ENCODE data around the gene MED13L.

The MED13L gene

GRCh38 chr12:115930336-115930735 lies 347.2 kb downstream of the MED13L start:
- no peak for DNase-seq

- DNase-seq: no peak
These were observed 351.3 kb downstream of the MED13L start for GRCh38 chr12:115926037-115926670.

DNA sequence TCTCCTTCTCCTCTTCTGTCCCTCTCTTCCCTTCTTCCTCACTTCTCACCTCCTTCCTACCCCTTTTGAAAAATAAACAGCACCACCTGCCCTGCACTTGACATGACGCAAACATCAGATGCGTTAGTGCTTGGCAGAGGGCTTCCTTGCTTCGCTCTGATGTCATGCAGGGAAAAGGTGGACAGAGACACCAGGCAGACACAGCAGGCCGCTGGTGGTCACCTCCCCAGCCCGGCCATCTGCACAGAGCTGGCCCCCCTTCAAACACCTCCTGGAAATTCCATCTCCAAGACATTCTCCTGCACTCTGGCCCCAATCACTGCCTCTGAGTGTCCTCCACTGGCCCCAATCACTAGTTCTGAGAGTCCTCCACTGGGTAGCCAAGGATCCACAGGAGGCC lies 353.6 kb downstream of the MED13L start:
- DNase-seq: no peak

DNA sequence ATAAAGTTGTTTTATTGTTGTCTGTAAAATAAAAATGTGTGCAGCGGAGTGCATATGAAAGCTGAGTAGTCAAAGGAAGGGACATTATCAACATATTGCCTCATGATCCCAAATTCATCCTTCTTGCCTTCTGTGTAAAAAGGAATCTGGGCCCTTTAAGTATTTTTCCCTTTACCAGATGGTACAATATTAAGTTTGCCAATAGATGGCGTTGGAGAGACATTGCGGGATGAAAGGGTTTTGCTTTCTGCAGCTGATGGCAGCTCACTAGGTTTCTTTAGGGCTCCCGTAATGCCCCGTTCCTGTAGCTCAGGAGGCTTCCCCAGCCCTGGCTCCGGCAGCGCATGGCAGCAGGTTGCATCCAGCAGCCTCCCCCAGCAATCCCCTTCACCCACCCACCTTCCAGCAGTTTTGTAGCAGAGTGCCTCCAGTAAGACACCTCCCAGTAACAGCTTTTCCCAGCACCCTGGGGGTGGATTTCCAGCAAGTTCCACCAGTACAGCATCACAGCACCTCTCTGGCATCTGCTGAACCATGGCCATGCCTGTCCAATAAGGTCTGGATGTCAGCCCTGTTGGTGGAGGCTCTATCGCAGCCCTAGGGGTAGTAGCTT lies 354.4 kb downstream of the MED13L start:
- DNase-seq: no peak

- no peak for DNase-seq
These were observed 356.9 kb downstream of the MED13L start for GRCh38 chr12:115920395-115921183.

DNA sequence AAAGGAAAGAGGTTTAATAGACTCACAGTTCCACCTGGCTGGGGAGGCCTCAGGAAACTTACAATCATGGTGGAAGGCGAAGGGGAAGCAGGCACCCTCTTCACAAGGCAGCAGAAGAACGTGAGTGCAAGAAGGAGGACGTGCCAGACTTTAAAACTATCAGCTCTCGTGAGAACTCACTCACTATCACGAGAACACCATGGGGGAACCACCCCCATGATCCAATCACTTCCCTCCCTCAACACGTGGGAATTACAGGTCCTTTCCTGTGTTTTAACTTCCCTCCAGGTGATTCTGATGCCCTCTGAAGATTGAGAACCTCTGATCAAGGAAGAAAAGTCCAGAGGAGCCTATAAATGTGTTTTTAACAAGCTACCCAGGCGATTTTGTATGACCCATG lies 358.7 kb downstream of the MED13L start:
- DNase-seq: no peak

GRCh38 chr12:115916910-115917668 lies 360.4 kb downstream of the MED13L start:
- DNase-seq: no peak

GRCh38 chr12:115914122-115914521 lies 363.4 kb downstream of the MED13L start:
- no peak for DNase-seq

DNA sequence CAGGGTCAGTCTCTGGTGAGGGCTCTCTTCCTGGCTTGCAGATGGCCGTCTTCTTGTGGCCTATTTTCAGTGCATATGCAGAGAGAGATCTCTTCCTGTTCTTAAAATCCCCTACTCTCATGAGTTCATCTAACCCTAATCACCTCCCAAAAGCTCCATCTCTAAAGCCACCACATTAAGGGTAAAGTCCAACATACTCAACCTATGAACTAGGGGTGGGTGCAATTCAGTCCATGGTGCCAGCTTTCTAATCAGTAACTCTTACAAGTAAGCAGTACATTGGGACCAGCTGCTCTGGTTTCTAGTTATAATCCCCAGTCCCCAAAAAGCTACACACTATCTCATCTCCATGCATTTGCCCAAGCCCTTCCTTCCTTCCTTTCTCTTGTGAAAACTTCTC lies 365.1 kb downstream of the MED13L start:
- DNase-seq: no peak

- DNase-seq: no peak
These were observed 366.1 kb downstream of the MED13L start for GRCh38 chr12:115911360-115911759.

DNA sequence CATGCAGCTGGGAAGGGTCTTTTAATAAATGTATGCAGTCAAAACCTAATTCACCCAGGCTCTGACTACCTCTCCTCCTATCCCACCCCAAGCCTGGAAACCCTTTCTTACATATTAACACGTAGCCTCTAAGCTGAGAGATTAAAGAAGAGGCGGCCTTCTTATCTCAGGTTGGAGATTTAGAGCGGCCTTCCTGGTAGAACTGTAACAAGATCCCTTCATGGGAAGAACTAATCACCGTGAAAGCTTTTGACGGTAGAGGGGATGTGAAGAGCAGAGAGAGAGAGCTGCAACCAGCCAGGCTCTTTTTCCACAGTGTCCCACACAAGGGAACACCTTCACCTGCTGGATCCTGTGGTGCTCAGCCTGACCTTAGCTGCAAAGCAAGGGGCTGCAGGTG lies 367.4 kb downstream of the MED13L start:
- no peak for DNase-seq
